ENCODE results near the gene CHERP. TPM values are rescaled to one million over a fixed set of nuclear protein-coding genes. Genes with fewer than 3 reads are reported as not detected.

The CHERP gene
- total RNA-seq, 1 experiment from 2014 or later = 101 TPM

DNA sequence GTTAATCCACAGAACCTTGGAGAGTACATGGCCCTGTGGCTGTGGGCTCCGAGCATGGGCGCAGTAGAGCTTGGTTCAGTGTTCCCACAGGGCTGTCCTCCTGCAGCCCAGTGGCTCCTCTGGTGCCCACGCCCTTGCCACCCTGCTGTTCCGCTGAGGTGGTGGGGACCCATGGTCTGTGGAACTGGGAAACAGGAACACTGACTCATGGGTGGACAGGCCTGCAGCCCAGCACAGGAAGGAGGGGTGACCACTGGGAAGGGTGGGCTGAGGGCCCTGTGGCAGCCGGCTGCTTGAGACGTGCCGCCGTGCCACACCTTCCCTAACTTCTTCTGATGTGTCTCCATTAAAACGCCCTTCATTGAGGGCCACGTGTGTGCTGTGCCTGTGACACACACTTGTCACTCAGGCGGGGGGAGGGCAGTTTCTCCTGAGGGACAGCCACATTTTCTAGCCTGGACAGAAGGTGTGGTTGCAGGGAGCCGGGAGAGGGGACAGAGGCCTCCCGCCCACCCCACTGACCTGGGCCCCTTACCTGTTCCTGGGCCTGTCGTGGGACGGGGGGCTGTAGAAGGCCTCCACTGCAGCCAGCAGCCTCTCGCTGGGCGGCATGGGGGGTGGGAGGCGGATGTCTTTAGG is 21.1 kb downstream of the CHERP start:
- H3K9me3 Mint-ChIP-seq = no peaks in the 10 kb centered on the region
- Histone ChIP-seq H3K9me3 (ENCODE audit: control insufficient read depth, low read depth, low read length) (no peaks in the 10 kb centered on the region), H3K79me2 (ENCODE audit: insufficient read depth, low read length) (no peaks in the 10 kb centered on the region), H2AFZ (ENCODE audit: low read length) (no peak overlapping the region), H3K23me2 (ENCODE audit: insufficient read length, low read depth, low read length, poor library complexity, severe bottlenecking) (no peaks in the 10 kb centered on the region), H4K91ac (ENCODE audit: insufficient read length, low read depth, low read length) (no peak overlapping the region), H3K27ac (ENCODE audit: insufficient read length, low read depth, low read length) (no peak overlapping the region), H3K4me2 (ENCODE audit: insufficient read depth, insufficient read length, low read length) (no peak overlapping the region), H4K20me1 (ENCODE audit: control insufficient read depth, insufficient read depth, insufficient read length) (peaks cover 3% of the 10 kb centered on the region), H4K8ac (replicated peaks; ENCODE audit: insufficient read length, low read depth, low read length) (no peak overlapping the region), H3K4ac (ENCODE audit: low read depth, low read length) (no peak overlapping the region), H2BK12ac (ENCODE audit: insufficient read length, low read depth, low read length) (no peak overlapping the region), H3K27me3 (ENCODE audit: insufficient read depth, low read length) (no peaks in the 10 kb centered on the region), H3T11ph (ENCODE audit: low read length) (no peak overlapping the region), H3K18ac (ENCODE audit: insufficient read length, low read depth, low read length) (no peak overlapping the region), H3K14ac (ENCODE audit: insufficient read depth, low read length) (no peak overlapping the region), H3K56ac (ENCODE audit: insufficient read length, low read depth, low read length) (no peak overlapping the region), H3K79me1 (ENCODE audit: insufficient read depth, low read depth, low read length, poor library complexity, severe bottlenecking) (no peaks in the 10 kb centered on the region), H2BK20ac (ENCODE audit: low read depth, low read length, poor library complexity, severe bottlenecking) (no peak overlapping the region), H3K4me1 (ENCODE audit: insufficient read depth, low read length) (no peaks in the 10 kb centered on the region), H3K23ac (ENCODE audit: insufficient read length, low read depth, low read length) (no peak overlapping the region), H2AK5ac (ENCODE audit: insufficient read length, low read length) (no peak overlapping the region), H2BK15ac (ENCODE audit: low read depth, low read length) (no peak overlapping the region), H2BK5ac (ENCODE audit: insufficient read length, low read length) (no peak overlapping the region), H2BK120ac (ENCODE audit: low read depth, low read length, poor library complexity, severe bottlenecking) (no peak overlapping the region), H4K5ac (ENCODE audit: insufficient read length, low read depth, low read length) (no peak overlapping the region), H3K9ac (ENCODE audit: extremely low read depth, insufficient read length, low read length) (no peak overlapping the region)
- TF ChIP-seq, protein P1, sequence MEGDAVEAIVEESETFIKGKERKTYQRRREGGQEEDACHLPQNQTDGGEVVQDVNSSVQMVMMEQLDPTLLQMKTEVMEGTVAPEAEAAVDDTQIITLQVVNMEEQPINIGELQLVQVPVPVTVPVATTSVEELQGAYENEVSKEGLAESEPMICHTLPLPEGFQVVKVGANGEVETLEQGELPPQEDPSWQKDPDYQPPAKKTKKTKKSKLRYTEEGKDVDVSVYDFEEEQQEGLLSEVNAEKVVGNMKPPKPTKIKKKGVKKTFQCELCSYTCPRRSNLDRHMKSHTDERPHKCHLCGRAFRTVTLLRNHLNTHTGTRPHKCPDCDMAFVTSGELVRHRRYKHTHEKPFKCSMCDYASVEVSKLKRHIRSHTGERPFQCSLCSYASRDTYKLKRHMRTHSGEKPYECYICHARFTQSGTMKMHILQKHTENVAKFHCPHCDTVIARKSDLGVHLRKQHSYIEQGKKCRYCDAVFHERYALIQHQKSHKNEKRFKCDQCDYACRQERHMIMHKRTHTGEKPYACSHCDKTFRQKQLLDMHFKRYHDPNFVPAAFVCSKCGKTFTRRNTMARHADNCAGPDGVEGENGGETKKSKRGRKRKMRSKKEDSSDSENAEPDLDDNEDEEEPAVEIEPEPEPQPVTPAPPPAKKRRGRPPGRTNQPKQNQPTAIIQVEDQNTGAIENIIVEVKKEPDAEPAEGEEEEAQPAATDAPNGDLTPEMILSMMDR (conservative IDR thresholded peaks at IDR 0.05) = no peak
- H3K36me3 Mint-ChIP-seq (ENCODE audit: insufficient read depth in 1 of 3, low read depth in 3 of 3) = peaks cover 43 to 93% (median 82%) of the 10 kb centered on the region in 3 experiments; a peak in 6 of 7 replicates
- no peak for DNase-seq
- H3K27me3 Mint-ChIP-seq (ENCODE audit: low read depth) = no peaks in the 10 kb centered on the region; the same call in 1 of the 2 replicates
- no peaks in the 10 kb centered on the region for H3K4me1 Mint-ChIP-seq
- peak overlapping the region in 2 of 3 experiments; percentile 63 to 71; a peak in 2 of 7 replicates for H3K27ac Mint-ChIP-seq
- no CpG with 5 or more reads among the region's 18 CpGs for WGBS (ENCODE audit: extremely low coverage, insufficient read length, low lambda C conversion rate)
- no peak overlapping the region; a peak in 1 of 5 replicates for H3K4me3 Mint-ChIP-seq

Measured in H9 (cell line).